Measurements from ENCODE around the gene FAM20C. TPM values are rescaled to one million over a fixed set of nuclear protein-coding genes. Genes with fewer than 3 reads are reported as not detected.
A peak's percentile ranks its signal among the peaks of the same experiment; 100 is the strongest.

Gene FAM20C
- total RNA-seq, 1 experiment from 2014 or later = 87.9 TPM

- H3K9me2 ChIP-seq (replicated peaks; ENCODE audit: low read length) = no peaks in the 10 kb centered on the region
- ATAC-seq = no peak
- intact Hi-C loops (cut with micrococcal nuclease) = no loop called here
- H3K9ac ChIP-seq (ENCODE audit: low read length) = no peak overlapping the region
- H3K27me3 ChIP-seq (ENCODE audit: low read length) = no peaks in the 10 kb centered on the region
- ChIA-PET POLR2A (ENCODE audit: unreplicated experiment) (no interaction called here), CTCF (no interaction called here)
- no peaks in the 10 kb centered on the region for H3K9me3 ChIP-seq (ENCODE audit: low read length)
- no peak for TF ChIP-seq EZH2phosphoT487 (IDR thresholded peaks at IDR 0.05; ENCODE audit: borderline replicate concordance, low read length)
- TF ChIP-seq EZH2 (IDR thresholded peaks at IDR 0.05; ENCODE audit: low read length, unreplicated experiment) = no peak
- TF ChIP-seq, protein P1, sequence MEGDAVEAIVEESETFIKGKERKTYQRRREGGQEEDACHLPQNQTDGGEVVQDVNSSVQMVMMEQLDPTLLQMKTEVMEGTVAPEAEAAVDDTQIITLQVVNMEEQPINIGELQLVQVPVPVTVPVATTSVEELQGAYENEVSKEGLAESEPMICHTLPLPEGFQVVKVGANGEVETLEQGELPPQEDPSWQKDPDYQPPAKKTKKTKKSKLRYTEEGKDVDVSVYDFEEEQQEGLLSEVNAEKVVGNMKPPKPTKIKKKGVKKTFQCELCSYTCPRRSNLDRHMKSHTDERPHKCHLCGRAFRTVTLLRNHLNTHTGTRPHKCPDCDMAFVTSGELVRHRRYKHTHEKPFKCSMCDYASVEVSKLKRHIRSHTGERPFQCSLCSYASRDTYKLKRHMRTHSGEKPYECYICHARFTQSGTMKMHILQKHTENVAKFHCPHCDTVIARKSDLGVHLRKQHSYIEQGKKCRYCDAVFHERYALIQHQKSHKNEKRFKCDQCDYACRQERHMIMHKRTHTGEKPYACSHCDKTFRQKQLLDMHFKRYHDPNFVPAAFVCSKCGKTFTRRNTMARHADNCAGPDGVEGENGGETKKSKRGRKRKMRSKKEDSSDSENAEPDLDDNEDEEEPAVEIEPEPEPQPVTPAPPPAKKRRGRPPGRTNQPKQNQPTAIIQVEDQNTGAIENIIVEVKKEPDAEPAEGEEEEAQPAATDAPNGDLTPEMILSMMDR (conservative IDR thresholded peaks at IDR 0.05; ENCODE audit: low read depth, low read length) = no peak
- peaks cover 34% of the 10 kb centered on the region for H3K79me2 ChIP-seq (ENCODE audit: low read length)
- no peaks in the 10 kb centered on the region for H3F3A ChIP-seq (ENCODE audit: low read length, unreplicated experiment)
- no peak overlapping the region for H3K27ac ChIP-seq (ENCODE audit: low read length)
- H3K4me2 ChIP-seq (ENCODE audit: low read length) = peak overlapping the region; percentile 78; the same call in 1 of the 2 replicates
- DNase-seq = no peak
- H3K4me3 ChIP-seq (ENCODE audit: low read length) = no peak overlapping the region
- peaks cover 16% of the 10 kb centered on the region for H3K36me3 ChIP-seq (ENCODE audit: low read depth, low read length)
- H3K4me1 ChIP-seq (ENCODE audit: insufficient read depth, low read length) = peaks cover 11% of the 10 kb centered on the region
- peaks cover 25% of the 10 kb centered on the region for H4K20me1 ChIP-seq (ENCODE audit: low read length)
- no peak overlapping the region for H2AFZ ChIP-seq (ENCODE audit: low read length)
- no TSS peak for BruUV-seq (replicated peaks)
Measured at GRCh38 chr7:196283-196682, 3.9 kb downstream of the FAM20C start.

GRCh38 chr7:196778-197321 lies 4.5 kb downstream of the FAM20C start:
- Histone ChIP-seq H3K79me2 (ENCODE audit: low read length) (peaks cover 34% of the 10 kb centered on the region), H4K20me1 (ENCODE audit: low read length) (peaks cover 25% of the 10 kb centered on the region)

More at GRCh38 chr7:196778-197321, 4.5 kb downstream of the FAM20C start:
- Histone ChIP-seq H3K4me3 (ENCODE audit: low read length) (no peak overlapping the region), H3K9ac (ENCODE audit: low read length) (no peak overlapping the region), H3K4me2 (ENCODE audit: low read length) (no peak overlapping the region), H3K27me3 (ENCODE audit: low read length) (no peaks in the 10 kb centered on the region), H3F3A (ENCODE audit: low read length, unreplicated experiment) (no peaks in the 10 kb centered on the region), H2AFZ (ENCODE audit: low read length) (no peak overlapping the region), H3K27ac (ENCODE audit: low read length) (no peak overlapping the region), H3K4me1 (ENCODE audit: insufficient read depth, low read length) (peaks cover 8% of the 10 kb centered on the region), H3K9me3 (ENCODE audit: low read length) (no peaks in the 10 kb centered on the region), H3K9me2 (replicated peaks; ENCODE audit: low read length) (no peaks in the 10 kb centered on the region), H3K36me3 (ENCODE audit: low read depth, low read length) (peaks cover 16% of the 10 kb centered on the region)
- DNase-seq = no peak
- POLR2A ChIA-PET (ENCODE audit: unreplicated experiment) = no interaction called here
- intact Hi-C loops (cut with micrococcal nuclease) = no loop called here
- BruUV-seq (replicated peaks) = no TSS peak
- no peak for ATAC-seq
- no peak for TF ChIP-seq EZH2phosphoT487 (IDR thresholded peaks at IDR 0.05; ENCODE audit: borderline replicate concordance, low read length)
- TF ChIP-seq, protein P1 (conservative IDR thresholded peaks at IDR 0.05; ENCODE audit: low read depth, low read length) = no peak
- TF ChIP-seq EZH2 (IDR thresholded peaks at IDR 0.05; ENCODE audit: low read length, unreplicated experiment) = no peak
- CTCF ChIA-PET = no interaction called here

Measured in PC-3 (cell line).